K562 (cell line): Measurements from ENCODE around the gene SERPINE1. TPM values are rescaled to one million over a fixed set of nuclear protein-coding genes. Genes with fewer than 3 reads are reported as not detected.

Experiments used
- IFI16 ChIP-seq: fragments of 250-450 bp; sonication (Bioruptor Pico); IDR thresholded peaks from 2 replicates; pipeline ENCODE4 v2.1.2; 2022; ENCODE audit warnings: mild to moderate bottlenecking, inconsistent platforms
- MCM7 ChIP-seq, 2 experiments: fragments of 450-650 bp; IDR thresholded peaks; 2 replicates each; pipeline ENCODE4 v1.6.1; 2016 to 2018
- NCOA6 ChIP-seq: fragments of 450-650 bp; IDR thresholded peaks from 2 replicates; pipeline ENCODE4 v1.6.1; 2017; ENCODE audit warnings: mild to moderate bottlenecking
- NFATC3 ChIP-seq: fragments of 450-650 bp; IDR thresholded peaks from 2 replicates; pipeline ENCODE4 v1.6.1; 2017; ENCODE audit warnings: mild to moderate bottlenecking
- PHTF2 ChIP-seq: fragments of 250-450 bp; sonication (Bioruptor Pico); IDR thresholded peaks from 2 replicates; pipeline ENCODE4 v1.5.0; 2021; ENCODE audit warnings: mild to moderate bottlenecking
- SMARCA4 ChIP-seq: fragments of 450-650 bp; IDR thresholded peaks from 2 replicates; pipeline ENCODE4 v1.6.1; 2016
- SRSF7 ChIP-seq: fragments of 200-400 bp; formaldehyde crosslinking; optimal IDR thresholded peaks from 2 replicates; pipeline ENCODE3; 2017; ENCODE audit warnings: mild to moderate bottlenecking, low read depth, low read length
- STAT5A ChIP-seq: IDR thresholded peaks from 2 replicates; pipeline ENCODE4 v1.6.1; 2012; ENCODE audit warnings: low read length, inconsistent platforms, borderline replicate concordance
- TARDBP ChIP-seq: fragments of 450-650 bp; IDR thresholded peaks from 2 replicates; pipeline ENCODE4 v1.6.1; 2016
- ZBTB7A ChIP-seq: IDR thresholded peaks from 2 replicates; pipeline ENCODE4 v1.6.1; 2011; ENCODE audit warnings: low read depth, mild to moderate bottlenecking, low read length, moderate library complexity, borderline replicate concordance; ENCODE audit not compliant: control insufficient read depth
- ZFP30 ChIP-seq: fragments of 250-450 bp; sonication (Bioruptor Pico); IDR thresholded peaks from 2 replicates; pipeline ENCODE4 v1.8.0; 2022; ENCODE audit warnings: moderate library complexity, mild to moderate bottlenecking, inconsistent platforms, borderline replicate concordance
- ZNF354B ChIP-seq: fragments of 250-450 bp; sonication (Bioruptor Pico); IDR thresholded peaks from 2 replicates; pipeline ENCODE4 v1.4.0; 2020
- ZSCAN29 ChIP-seq: fragments of 450-650 bp; IDR thresholded peaks from 2 replicates; pipeline ENCODE4 v1.6.1; 2017
- polyA plus RNA-seq, 8 experiments: library from polyadenylated mRNA; depleted of rRNA in 4 of 8; stranded (reverse) in 5 of 8; unstranded in 3 of 8; fragments of >200 nt; fragmentation: Nextera tagmentation in 2 of 8; fragmentation: Illumina TruSeq in 1 of 8; extraction: Ambion mirVana in 2 of 8; extraction: Trizol in 1 of 8; gene quantifications; 2 replicates each; pipeline versions ENCODE4 v1.2.1 to v1.2.3, GENCODE V29; 2011 to 2014; ENCODE audit warnings: inconsistent platforms in 1 of 8, missing spikeins in 1 of 8
- total RNA-seq, 7 experiments: library from RNA; depleted of rRNA in 6 of 7; stranded (reverse); fragments of >200 nt in 6 of 7; fragmentation: Illumina TruSeq in 2 of 7; extraction: Trizol in 2 of 7; gene quantifications; 2 replicates each; pipeline versions ENCODE4 v1.2.1 to v1.2.3, GENCODE V29; 2011 to 2021; ENCODE audit warnings: low replicate concordance in 1 of 7
- TF ChIP-seq, protein P1 (sequence below): fragments of 150-350 bp; IDR thresholded peaks from 2 replicates; pipeline ENCODE4 v1.6.1; 2014; ENCODE audit warnings: low read depth, mild to moderate bottlenecking, low read length, borderline replicate concordance
- TF ChIP-seq, protein P2 (sequence below), 2 experiments: fragments of 150-350 bp in 1 of 2; IDR thresholded peaks; 2 replicates each; pipeline ENCODE4 v1.6.1; 2012 to 2016; ENCODE audit warnings: low read depth in 2 of 2, low read length in 2 of 2, mild to moderate bottlenecking in 1 of 2, moderate library complexity in 1 of 2
- TF ChIP-seq, protein P3 (sequence below): fragments of 200-800 bp; sonication (Bioruptor generic); IDR thresholded peaks from 2 replicates; pipeline ENCODE4 v1.6.1; 2017; ENCODE audit warnings: missing genetic modification characterization, missing compliant biosample characterization
- TF ChIP-seq, protein P4 (sequence below): fragments of 450-650 bp; formaldehyde crosslinking; IDR thresholded peaks from 2 replicates; pipeline ENCODE4 v1.4.0; 2020; ENCODE audit warnings: mild to moderate bottlenecking, moderate library complexity
- TF ChIP-seq, protein P5 (sequence below): sonication (generic); formaldehyde crosslinking; IDR thresholded peaks from 2 replicates; pipeline ENCODE4 v1.4.0; 2020; ENCODE audit warnings: mild to moderate bottlenecking, missing genetic modification reagents

Gene SERPINE1
- total and polyA plus RNA-seq, 9 of the 15 experiments (the other 6 are each of a cell fraction or from before 2014, with no cell fraction given), result 0.22 to 4.8 (median 0.91) TPM

DNA sequence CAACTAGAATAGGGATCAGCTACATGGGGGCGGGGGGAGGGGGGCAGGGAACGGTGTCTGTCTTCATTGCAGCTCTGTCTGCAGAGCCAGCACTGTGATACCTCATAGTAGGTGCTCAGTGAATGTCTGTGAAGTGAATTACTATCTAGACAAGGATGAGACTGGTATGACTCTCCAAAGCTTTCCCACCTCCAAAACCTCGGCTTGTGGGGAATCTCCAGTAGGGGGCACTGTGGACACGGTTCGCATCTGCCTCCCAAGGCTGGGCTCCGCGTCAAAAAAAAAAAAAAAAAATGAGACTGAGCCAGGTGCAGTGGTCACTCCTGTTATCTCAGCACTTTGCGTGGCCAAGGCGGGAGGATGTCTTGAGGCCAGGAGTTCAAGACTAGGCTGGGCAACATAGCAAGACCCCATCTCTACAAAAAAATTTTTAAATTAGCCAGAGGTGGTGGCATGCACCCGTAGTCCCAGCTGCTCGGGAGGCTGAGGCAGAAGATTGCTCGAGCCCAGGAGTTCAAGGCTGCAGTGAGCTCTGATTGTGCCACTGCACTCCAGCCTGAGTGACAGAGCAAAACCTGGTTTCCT lies 32.0 kb upstream of the SERPINE1 start (continued):
- TF ChIP-seq, protein P1, sequence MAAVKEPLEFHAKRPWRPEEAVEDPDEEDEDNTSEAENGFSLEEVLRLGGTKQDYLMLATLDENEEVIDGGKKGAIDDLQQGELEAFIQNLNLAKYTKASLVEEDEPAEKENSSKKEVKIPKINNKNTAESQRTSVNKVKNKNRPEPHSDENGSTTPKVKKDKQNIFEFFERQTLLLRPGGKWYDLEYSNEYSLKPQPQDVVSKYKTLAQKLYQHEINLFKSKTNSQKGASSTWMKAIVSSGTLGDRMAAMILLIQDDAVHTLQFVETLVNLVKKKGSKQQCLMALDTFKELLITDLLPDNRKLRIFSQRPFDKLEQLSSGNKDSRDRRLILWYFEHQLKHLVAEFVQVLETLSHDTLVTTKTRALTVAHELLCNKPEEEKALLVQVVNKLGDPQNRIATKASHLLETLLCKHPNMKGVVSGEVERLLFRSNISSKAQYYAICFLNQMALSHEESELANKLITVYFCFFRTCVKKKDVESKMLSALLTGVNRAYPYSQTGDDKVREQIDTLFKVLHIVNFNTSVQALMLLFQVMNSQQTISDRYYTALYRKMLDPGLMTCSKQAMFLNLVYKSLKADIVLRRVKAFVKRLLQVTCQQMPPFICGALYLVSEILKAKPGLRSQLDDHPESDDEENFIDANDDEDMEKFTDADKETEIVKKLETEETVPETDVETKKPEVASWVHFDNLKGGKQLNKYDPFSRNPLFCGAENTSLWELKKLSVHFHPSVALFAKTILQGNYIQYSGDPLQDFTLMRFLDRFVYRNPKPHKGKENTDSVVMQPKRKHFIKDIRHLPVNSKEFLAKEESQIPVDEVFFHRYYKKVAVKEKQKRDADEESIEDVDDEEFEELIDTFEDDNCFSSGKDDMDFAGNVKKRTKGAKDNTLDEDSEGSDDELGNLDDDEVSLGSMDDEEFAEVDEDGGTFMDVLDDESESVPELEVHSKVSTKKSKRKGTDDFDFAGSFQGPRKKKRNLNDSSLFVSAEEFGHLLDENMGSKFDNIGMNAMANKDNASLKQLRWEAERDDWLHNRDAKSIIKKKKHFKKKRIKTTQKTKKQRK, result no peak
- no peak for TF ChIP-seq PHTF2 (CRISPR knock-in tag)
- no peak for TF ChIP-seq NFATC3
- no peak for TF ChIP-seq MCM7 (IDR thresholded peaks at IDR 0.05)
- TF ChIP-seq, protein P2, sequence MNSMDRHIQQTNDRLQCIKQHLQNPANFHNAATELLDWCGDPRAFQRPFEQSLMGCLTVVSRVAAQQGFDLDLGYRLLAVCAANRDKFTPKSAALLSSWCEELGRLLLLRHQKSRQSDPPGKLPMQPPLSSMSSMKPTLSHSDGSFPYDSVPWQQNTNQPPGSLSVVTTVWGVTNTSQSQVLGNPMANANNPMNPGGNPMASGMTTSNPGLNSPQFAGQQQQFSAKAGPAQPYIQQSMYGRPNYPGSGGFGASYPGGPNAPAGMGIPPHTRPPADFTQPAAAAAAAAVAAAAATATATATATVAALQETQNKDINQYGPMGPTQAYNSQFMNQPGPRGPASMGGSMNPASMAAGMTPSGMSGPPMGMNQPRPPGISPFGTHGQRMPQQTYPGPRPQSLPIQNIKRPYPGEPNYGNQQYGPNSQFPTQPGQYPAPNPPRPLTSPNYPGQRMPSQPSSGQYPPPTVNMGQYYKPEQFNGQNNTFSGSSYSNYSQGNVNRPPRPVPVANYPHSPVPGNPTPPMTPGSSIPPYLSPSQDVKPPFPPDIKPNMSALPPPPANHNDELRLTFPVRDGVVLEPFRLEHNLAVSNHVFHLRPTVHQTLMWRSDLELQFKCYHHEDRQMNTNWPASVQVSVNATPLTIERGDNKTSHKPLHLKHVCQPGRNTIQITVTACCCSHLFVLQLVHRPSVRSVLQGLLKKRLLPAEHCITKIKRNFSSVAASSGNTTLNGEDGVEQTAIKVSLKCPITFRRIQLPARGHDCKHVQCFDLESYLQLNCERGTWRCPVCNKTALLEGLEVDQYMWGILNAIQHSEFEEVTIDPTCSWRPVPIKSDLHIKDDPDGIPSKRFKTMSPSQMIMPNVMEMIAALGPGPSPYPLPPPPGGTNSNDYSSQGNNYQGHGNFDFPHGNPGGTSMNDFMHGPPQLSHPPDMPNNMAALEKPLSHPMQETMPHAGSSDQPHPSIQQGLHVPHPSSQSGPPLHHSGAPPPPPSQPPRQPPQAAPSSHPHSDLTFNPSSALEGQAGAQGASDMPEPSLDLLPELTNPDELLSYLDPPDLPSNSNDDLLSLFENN (IDR thresholded peaks at IDR 0.05; ENCODE audit: low read depth in 2 of 2, low read length in 2 of 2), result no peak
- no peak for TF ChIP-seq TARDBP
- TF ChIP-seq, protein P3, sequence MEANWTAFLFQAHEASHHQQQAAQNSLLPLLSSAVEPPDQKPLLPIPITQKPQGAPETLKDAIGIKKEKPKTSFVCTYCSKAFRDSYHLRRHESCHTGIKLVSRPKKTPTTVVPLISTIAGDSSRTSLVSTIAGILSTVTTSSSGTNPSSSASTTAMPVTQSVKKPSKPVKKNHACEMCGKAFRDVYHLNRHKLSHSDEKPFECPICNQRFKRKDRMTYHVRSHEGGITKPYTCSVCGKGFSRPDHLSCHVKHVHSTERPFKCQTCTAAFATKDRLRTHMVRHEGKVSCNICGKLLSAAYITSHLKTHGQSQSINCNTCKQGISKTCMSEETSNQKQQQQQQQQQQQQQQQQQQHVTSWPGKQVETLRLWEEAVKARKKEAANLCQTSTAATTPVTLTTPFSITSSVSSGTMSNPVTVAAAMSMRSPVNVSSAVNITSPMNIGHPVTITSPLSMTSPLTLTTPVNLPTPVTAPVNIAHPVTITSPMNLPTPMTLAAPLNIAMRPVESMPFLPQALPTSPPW, result peak; percentile 46; the same call in 1 of the 2 replicates
- peak; percentile 46; the same call in 1 of the 2 replicates for TF ChIP-seq ZBTB7A
- TF ChIP-seq, protein P4, sequence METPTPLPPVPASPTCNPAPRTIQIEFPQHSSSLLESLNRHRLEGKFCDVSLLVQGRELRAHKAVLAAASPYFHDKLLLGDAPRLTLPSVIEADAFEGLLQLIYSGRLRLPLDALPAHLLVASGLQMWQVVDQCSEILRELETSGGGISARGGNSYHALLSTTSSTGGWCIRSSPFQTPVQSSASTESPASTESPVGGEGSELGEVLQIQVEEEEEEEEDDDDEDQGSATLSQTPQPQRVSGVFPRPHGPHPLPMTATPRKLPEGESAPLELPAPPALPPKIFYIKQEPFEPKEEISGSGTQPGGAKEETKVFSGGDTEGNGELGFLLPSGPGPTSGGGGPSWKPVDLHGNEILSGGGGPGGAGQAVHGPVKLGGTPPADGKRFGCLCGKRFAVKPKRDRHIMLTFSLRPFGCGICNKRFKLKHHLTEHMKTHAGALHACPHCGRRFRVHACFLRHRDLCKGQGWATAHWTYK, result no peak
- TF ChIP-seq NCOA6, result no peak
- TF ChIP-seq STAT5A, result no peak
- TF ChIP-seq ZFP30 (CRISPR knock-in tag), result no peak
- TF ChIP-seq IFI16 (CRISPR knock-in tag), result no peak
- TF ChIP-seq SRSF7, result no peak
- no peak for TF ChIP-seq ZSCAN29
- TF ChIP-seq, protein P5, sequence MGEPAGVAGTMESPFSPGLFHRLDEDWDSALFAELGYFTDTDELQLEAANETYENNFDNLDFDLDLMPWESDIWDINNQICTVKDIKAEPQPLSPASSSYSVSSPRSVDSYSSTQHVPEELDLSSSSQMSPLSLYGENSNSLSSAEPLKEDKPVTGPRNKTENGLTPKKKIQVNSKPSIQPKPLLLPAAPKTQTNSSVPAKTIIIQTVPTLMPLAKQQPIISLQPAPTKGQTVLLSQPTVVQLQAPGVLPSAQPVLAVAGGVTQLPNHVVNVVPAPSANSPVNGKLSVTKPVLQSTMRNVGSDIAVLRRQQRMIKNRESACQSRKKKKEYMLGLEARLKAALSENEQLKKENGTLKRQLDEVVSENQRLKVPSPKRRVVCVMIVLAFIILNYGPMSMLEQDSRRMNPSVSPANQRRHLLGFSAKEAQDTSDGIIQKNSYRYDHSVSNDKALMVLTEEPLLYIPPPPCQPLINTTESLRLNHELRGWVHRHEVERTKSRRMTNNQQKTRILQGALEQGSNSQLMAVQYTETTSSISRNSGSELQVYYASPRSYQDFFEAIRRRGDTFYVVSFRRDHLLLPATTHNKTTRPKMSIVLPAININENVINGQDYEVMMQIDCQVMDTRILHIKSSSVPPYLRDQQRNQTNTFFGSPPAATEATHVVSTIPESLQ, result no peak
- no peak for TF ChIP-seq SMARCA4
- no peak for TF ChIP-seq ZNF354B
